ENCODE measurements around the gene ITGAX.

The ITGAX gene

DNA sequence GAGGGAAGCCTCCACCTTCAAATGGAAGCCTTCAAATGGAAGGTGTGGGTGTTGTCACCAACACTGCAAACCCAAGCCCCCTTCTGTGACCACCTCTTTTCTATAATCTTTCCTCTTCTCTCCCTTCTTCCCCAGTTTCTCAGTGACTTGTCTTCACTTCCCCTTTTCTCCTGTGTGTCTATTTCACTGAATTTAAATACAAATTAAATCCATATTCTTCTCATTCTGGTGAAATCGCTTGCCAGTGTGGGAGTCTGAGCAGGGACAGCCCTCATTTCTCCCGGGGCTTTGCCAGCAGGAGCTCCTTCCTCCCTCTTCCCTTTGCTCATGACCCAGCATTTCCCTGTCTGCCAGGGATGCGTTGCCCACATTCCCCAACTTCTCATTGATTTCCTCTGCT lies 6.4 kb upstream of the ITGAX start:
- no peak for DNase-seq (ENCODE audit: low spot score)

DNA sequence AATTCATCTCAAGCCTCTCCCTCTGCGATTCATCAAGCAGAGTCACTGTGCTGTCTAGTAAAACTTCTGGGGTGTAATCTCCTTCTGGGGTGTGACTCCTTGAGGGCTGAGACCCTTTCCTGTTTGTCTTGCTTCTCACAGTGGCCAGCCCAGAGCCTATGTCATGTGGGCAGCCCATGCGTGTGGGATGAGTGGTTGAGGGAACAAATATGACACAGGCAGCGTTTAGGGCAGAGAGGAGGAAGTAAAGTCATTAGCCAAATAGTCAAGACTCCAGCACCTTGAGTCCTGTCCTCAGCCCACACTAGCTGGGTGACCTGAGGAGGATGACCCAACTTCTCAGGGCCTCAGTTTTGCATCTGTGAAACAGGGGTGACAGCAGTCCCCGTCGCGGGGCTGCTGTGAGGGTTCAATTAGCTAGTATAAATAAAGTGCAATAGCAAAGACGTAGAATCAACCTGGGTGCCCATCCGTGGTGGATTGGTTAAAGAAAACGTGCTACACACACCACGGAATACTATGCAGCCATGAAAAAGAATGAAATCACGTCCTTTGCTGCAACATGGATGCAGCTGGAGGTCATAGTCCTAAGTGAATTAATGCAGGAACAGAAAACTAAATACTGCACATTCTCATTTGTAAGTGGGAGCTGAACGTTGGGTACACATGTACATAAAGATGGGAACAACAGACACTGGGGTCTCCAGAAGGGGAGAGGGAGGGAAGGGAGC lies 4.5 kb upstream of the ITGAX start:
- DNase-seq (ENCODE audit: low spot score) = peak; percentile 16

DNA sequence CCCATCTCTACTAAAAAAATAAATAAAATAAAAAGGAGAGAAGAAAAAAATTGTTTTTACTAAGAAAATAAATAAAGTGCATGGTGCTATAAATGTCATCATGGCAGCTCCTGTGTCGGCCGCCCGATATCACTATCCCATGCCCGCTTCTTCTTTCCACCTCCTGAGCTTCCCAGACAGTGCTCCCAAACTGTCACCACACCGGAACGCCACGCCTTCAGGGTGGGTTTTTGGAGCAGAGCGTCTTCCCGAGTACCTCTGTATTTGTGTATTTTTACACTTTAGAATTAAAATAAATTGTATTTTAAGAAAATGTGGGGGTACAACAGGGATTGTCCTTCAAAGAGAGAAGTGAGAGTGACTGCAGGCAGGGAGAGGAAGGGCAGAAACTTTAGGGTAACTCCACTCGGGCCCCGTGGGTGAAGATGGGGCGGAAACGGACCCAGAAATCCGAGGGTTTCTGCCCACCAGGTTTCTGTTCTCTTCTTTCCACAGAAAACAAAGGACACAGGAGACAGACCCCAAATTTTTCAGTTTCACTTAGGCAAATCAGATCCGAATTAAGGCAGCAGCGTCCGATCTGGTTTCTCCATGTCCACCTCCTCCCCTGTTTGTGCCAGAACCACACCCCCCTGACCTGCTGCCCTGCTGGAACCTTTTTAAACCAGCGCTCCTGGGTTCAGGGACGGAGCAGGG lies 3.6 kb upstream of the ITGAX start:
- DNase-seq (ENCODE audit: low spot score) = no peak

DNA sequence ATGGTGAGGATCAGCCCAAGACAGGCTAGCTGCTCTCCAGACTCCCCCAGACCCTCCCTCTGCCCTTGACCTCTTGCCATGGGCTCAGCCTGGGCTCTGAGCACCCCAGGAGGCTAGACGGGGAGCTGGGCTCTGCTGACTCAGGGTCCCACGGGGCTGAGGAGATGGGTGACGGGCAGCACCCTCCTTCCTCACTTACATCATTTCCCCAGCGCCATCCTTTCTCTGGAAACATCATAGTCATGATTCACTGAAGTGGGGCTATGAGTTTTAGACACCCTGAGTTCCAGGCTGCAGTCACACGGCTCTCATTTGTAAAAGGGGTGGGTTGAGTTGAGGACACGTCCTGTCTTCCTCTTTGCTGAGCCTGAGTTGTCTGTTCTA lies 3.0 kb upstream of the ITGAX start:
- peak; percentile 50 for DNase-seq (ENCODE audit: low spot score)

DNA sequence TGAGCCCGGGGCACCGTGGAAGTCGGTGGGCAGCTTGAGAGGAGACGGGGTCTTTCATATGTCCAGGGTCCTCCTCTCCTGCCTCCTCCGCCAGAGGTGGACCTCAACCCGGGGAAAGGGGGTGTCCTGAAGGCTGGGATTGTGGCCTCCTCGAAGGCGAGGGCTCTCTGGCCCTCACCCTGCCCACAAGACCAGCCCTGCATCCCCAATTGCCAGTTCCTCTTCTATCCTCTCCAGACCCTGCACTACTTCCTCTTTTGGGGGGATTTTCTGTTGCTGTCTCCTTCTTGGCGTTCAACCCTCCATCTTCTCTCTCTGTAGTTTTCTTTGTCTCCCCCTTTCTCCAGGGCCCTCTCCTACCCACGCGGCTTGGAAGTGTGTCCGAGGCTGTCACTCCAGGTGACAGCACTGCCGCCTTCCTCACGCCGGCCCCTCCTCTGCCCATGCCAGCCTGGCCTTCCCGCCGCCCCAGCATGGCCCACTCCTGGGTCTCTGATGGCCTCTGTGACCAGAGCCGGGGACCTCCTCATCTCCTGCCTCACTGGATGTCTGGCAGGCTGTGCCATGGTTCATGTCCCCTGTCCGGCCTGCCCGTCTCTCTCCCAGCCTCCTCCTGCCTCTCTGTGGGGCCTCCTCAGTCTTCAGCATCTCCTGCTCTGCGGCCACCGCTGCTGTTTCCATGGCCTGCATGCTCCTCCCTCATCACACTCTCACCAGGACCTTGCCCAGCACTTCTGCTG lies 2.4 kb upstream of the ITGAX start:
- DNase-seq (ENCODE audit: low spot score) = no peak

DNA sequence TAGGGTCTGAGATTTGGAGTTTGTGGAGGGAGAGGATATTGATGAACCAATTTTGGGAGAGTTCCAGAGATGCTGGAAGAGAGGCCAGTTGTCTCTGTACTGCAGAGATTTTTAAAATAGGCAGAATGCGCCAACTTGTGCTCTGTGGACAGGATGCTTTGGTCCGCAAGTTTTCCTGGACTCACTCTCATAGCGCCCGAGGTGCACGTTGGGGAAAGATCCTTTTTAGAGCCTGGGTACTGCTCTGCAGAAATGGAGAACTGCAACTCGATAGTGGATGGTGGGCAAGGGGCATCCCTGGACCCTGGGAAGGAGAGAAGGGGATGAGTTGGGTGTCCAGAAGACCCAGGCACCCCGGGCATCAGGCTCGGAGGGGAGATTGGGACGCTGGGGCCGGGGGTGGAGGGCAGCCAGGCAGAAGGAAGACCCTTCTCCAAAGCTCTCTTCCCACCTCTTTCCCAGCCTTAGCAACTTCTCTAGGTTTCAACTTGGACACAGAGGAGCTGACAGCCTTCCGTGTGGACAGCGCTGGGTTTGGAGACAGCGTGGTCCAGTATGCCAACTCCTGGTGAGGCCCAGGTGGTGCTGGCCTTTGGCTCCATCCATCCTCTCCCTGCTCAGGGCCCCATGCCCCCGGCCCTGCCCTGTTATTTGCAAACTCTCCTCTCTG lies 590 bp downstream of the ITGAX start:
- DNase-seq (ENCODE audit: low spot score) = no peak

DNA sequence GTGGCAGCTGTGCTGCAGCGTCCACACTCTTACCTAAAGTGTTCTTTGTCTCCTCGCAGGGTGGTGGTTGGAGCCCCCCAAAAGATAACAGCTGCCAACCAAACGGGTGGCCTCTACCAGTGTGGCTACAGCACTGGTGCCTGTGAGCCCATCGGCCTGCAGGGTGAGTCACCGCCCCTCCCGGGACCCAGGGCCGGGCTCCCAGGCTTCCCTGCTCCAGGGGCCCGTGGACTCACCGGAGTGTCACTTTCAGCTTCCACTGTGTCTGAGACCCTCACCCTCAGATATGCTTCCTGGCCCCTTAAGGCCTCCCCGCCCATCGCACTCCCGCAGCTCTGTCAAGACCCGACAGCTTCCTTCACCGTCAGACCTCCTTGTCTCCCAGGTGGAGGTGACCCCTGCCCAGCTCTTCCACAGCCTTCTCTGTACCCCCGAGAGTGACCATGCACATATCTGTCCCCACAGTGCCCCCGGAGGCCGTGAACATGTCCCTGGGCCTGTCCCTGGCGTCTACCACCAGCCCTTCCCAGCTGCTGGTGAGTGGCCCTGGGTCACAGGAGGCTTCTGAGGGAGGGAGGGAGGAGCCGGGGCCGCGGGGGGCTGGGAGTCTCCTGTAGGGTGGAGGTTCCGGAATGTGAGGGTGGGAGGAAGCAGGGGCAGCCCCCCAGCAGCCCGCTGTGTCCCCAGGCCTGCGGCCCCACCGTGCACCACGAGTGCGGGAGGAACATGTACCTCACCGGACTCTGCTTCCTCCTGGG lies 1.8 kb downstream of the ITGAX start:
- no peak for DNase-seq (ENCODE audit: low spot score)

DNA sequence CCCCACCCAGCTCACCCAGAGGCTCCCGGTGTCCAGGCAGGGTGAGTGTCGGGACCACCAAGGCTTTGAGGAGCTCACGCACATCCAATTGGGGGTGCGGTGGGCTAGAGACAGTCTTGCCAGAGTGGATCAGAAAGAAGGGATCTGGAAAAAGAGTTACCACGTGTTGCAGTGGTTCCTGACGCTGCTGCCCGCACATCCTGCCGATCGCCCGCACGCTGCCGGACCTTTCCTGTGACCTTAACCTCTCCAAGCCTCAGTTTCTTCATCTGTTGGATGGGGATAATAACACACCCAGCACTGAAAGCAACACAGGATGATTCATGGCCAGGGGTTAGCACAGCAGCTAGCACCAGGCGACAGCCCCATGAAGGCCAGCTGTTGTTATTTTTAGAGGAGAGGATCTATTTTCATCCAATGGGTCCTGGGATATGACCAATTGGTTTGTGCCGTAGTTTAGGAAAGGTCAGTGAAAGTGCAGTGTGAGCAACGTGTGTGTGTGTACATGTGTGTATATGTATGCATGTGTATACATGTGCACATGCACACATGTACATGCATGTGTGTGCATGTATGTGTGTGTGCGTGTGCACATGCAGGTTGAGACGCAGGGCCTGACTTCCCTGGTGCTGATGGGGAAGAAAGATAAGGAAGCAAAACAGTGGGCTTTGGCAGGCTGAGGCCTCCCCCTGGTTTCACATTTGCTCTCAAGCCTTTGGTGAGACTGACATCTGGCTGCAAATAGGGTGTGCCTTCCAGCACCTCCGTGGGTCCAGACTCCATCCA lies 2.5 kb downstream of the ITGAX start:
- no peak for DNase-seq (ENCODE audit: low spot score)

DNA sequence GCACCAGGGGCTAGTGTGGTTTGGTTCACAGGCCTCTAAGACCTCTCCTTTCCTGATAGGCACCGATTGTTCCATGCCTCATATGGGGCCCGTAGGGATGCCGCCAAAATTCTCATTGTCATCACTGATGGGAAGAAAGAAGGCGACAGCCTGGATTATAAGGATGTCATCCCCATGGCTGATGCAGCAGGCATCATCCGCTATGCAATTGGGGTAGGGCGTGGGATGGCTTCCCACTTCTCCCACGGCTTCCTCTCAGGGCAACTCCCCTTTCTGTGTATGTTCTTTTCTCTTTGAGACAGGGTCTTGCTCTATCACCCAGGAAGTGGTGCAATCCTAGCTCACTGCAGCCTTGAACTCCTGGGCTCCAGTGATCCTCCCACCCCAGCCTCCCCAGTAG lies 5.3 kb downstream of the ITGAX start:
- no peak for DNase-seq (ENCODE audit: low spot score)

DNA sequence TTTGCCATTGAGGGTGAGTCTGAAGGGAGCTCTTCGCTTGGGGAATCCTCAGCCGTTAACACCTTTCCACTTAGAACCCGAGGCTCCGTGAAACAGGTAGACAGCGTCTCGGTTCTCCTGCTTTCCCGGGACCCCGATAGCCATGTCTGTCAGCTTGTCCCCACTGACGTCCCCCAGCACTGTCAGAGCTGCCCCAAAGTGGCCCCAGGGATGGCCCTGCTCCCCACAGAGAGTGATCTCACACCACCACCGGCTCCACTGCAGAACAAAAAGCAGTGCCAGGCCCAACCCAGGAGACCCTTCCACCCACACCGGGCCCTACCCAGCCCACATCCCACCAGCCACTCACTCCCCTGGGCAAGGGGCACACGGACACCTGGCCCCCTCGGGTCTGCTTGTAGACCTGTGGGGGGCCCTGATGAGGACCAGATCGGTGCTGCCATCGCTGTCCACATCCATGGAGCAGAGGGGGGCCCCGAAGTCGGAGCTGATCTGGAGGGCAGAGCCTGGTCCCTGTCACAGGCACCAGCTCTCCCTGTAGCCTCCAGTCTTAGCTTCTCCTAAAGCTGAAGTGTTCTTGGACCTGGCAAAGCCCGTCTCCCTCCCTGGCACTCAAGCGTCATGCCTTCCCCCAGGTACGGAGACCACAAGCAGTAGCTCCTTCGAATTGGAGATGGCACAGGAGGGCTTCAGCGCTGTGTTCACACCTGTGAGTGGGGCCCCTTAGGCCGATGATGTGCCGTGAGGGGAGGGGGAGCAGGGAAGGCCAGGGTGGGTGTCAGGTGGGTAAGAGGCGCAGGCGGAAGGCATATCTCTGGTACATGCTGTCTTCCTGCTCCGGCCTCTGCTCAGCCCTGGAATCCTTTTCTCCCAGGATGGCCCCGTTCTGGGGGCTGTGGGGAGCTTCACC lies 6.5 kb downstream of the ITGAX start:
- DNase-seq (ENCODE audit: low spot score) = no peak

DNA sequence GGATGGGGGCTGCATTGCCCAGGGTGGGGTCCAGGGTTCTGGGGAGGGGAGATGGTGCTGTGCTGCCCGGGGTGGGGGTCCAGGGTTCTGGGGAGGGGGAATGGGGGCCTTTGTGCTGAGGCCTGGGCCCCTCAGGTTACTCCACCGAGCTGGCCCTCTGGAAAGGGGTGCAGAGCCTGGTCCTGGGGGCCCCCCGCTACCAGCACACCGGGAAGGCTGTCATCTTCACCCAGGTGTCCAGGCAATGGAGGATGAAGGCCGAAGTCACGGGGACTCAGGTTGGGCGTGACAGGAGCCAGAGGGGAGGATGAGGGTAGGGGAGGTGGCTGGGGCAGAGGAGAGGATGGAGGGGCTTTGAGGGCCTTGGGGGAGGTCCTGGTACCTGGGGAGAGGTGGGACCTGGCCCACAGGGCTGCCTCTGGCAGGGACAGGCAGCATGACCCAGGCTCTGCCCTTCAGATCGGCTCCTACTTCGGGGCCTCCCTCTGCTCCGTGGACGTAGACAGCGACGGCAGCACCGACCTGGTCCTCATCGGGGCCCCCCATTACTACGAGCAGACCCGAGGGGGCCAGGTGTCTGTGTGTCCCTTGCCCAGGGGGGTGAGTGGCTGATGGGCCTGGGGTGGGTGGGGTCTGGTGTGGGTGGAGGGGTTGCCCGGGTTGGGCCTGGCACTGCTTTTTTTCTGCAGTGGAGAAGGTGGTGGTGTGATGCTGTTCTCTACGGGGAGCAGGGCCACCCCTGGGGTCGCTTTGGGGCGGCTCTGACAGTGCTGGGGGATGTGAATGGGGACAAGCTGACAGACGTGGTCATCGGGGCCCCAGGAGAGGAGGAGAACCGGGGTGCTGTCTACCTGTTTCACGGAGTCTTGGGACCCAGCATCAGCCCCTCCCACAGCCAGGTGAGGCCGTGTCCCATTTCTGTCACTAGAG lies 7.8 kb downstream of the ITGAX start:
- no peak for DNase-seq (ENCODE audit: low spot score)

DNA sequence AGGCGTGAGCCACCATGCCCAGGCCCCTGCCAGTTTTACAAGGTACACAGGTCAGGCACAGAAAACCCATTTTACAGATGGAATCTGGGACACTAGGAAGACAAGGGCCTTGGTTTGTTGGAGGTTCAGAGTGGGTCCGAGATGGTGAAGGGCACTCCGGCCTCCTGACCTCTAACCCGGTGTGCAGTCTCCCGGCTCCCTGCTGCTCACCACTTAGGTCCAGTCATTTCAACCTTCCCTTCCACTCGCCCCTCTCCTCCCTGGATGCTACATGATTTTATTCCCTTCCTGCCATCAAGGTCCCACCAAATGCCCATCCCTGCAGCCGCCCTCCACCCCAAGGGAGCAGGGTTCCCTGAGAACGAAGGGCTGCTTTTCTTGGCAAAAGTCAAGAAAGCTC lies 8.7 kb downstream of the ITGAX start:
- no peak for DNase-seq (ENCODE audit: low spot score)

DNA sequence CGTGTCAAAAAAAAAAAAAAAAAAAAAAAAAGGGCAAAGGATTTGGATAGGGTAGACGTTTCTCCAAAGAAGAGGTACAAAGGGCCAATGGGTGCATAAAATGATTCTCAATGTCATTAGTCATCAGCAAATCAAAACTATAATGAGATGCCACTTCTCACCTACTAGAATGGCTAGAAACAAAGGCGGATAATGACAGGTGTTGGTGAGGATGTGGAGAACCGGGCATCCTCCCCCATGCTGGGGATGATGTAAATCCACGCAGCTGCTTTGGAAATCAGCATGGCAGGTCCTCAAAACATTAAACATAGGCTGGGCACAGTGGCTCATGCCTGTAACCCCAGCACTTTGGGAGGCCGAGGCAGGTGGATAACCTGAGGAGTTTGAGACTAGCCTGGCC lies 9.4 kb downstream of the ITGAX start:
- DNase-seq (ENCODE audit: low spot score) = no peak

DNA sequence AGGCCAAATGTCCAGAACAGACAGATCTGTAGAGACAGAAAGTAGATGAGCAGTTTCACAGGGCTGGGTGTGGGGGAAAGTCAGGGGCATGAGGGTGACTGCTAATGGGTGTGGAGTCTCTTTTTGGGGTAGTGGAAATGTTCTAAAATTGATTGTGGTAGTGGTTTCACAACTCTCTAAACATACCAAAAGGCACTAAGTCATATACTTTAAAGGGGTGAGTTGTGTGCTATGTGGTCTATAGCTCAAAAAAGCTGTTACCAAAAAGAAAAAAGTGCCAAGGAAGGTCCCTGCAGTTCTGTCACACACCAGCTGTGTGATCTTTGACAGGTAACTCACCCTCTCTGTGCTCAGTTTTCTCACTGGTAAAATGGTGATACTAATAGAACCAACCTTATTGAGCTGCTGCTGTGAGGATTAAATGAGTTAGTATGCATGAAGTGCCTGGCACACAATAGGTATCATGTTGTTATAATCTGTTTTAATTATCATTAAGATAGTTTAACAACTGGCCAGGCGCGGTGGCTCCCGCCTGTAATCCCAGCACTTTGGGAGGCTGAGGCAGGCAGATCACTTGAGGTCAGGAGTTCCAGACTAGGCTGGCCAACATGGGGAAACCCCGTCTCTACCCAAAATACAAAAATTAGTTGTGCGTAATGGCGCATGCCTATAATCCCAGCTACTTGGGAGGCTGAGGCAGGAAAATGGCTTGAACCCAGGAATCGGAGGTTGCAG lies 10.3 kb downstream of the ITGAX start:
- DNase-seq (ENCODE audit: low spot score) = peak; percentile 37

DNA sequence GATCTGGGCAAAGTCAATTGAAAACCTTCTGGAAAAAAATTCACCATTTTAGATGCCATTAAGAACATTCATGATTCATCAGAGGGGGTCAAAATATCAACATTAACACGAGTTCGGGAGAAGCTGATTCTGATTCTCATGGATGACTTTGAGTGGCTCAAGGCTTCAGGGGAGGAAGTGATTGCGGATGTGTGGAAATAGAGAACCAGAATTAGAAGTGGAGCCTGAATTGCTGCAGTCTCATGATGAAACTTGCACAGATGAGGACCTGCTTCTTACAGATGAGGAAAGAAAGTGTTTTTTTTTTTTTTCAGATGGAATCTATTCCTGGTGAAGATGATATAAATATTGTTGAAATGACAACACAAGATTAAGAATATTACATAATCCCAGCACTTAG lies 12.9 kb downstream of the ITGAX start:
- DNase-seq (ENCODE audit: low spot score) = no peak

DNA sequence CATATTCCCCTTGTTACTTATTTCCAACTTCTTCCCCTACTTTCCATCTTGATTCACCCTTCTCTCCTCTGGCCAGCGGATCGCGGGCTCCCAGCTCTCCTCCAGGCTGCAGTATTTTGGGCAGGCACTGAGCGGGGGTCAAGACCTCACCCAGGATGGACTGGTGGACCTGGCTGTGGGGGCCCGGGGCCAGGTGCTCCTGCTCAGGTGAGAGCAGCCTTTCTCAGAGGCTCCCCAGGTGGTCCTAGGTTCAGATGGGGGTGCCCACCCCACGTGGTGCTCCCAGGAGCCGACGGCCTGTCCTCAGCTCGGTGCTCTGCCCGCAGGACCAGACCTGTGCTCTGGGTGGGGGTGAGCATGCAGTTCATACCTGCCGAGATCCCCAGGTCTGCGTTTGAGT lies 16.0 kb downstream of the ITGAX start:
- DNase-seq (ENCODE audit: low spot score) = no peak

DNA sequence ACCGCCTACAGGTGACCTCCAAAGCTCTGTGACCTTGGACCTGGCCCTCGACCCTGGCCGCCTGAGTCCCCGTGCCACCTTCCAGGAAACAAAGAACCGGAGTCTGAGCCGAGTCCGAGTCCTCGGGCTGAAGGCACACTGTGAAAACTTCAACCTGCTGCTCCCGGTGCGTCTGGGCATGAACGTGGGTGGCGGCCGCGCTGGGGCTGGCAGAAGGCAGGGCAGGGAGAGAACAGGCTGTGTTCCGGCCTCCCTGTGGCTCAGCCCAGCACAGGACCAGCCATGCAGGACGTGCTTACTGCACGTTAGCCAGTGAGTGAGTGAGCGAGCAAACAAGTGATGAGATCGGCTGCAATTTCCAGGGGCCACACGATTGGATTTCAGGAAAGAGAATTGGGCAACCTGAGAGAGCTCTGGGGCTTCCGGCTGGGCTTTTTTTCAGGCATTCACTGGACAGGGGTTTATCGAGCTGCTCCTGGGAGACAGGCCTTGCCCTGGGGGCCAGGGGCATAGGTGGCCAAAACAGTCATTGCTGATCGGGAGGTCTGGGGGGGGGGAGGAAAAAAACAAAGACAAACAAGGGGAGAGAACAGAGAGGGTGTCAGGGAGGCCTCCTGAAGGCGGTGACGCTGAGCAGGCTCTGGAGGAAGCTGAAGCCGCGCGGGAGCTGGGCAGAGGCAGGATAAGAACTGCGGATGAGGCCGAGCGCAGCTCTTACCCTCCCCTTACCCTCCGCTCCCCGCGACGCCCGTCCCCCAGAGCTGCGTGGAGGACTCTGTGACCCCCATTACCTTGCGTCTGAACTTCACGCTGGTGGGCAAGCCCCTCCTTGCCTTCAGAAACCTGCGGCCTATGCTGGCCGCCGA lies 16.9 kb downstream of the ITGAX start:
- DNase-seq (ENCODE audit: low spot score) = no peak

All from CD4-positive, alpha-beta T cell treated with Interleukin-15 for 4 hours (primary cell).